Neural cell (in vitro differentiated cells): ENCODE data around the gene MYOZ2.
"Not testable (repeated sequence)": the region's sequence is repeated elsewhere in the genome, so short reads cannot be mapped to it uniquely, and the experiment has no call there.

ENCODE experiments used
- EP300 ChIP-seq: fragments of 450-650 bp; conservative IDR thresholded peaks from 2 replicates; pipeline ENCODE4 v1.6.1; 2014; ENCODE audit warnings: antibody characterized with exemption, mild to moderate bottlenecking, moderate library complexity; ENCODE audit not compliant: poor library complexity, severe bottlenecking
- EZH2 ChIP-seq: fragments of 200-600, 300-800 bp; shearing (Covaris generic), sonication (generic); IDR thresholded peaks from 2 replicates; pipeline ENCODE4 v1.6.1; 2014; ENCODE audit warnings: antibody characterized with exemption, low read length, borderline replicate concordance, mild to moderate bottlenecking; ENCODE audit not compliant: insufficient read depth, poor library complexity, severe bottlenecking
- POLR2AphosphoS5 ChIP-seq: IDR thresholded peaks from 2 replicates; pipeline ENCODE4 v1.6.1; 2012
- TF ChIP-seq, protein P1 (sequence below): IDR thresholded peaks from 2 replicates; pipeline ENCODE4 v1.6.1; 2012; ENCODE audit warnings: borderline replicate concordance
- TF ChIP-seq, protein P2 (sequence below): fragments of 450-650 bp; IDR thresholded peaks from 2 replicates; pipeline ENCODE4 v1.5.1; 2014; ENCODE audit warnings: antibody characterized with exemption, mild to moderate bottlenecking, moderate library complexity; ENCODE audit not compliant: poor library complexity, severe bottlenecking

DNA sequence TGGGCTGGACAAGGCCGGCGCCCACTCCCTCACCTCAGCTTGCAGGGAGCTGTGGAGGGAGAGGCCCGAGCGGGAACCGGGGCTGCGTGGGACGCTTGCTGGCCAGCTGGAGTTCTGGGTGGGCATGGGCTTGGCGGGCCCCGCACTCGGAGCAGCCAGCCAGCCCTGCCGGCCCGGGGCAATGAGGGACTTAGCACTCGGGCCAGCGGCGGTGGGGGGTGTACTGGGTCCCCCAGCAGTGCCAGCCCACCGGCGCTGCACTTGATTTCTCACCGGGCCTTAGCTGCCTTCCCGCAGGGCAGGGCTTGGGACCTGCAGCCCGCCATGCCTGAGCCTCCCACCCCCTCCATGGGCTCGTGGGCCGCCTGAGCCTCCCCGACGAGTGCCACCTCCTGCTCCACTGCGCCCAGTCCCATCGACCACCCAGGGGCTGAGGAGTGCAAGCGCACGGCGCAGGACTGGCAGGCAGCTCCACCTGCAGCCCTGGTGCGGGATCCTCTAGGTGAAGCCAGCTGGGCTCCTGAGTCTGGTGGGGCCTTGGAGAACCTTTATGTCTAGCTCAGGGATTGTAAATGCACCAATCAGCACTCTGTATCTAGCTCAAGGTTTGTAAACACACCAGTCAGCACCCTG lies 38.2 kb downstream of the MYOZ2 start:
- TF ChIP-seq, protein P1, sequence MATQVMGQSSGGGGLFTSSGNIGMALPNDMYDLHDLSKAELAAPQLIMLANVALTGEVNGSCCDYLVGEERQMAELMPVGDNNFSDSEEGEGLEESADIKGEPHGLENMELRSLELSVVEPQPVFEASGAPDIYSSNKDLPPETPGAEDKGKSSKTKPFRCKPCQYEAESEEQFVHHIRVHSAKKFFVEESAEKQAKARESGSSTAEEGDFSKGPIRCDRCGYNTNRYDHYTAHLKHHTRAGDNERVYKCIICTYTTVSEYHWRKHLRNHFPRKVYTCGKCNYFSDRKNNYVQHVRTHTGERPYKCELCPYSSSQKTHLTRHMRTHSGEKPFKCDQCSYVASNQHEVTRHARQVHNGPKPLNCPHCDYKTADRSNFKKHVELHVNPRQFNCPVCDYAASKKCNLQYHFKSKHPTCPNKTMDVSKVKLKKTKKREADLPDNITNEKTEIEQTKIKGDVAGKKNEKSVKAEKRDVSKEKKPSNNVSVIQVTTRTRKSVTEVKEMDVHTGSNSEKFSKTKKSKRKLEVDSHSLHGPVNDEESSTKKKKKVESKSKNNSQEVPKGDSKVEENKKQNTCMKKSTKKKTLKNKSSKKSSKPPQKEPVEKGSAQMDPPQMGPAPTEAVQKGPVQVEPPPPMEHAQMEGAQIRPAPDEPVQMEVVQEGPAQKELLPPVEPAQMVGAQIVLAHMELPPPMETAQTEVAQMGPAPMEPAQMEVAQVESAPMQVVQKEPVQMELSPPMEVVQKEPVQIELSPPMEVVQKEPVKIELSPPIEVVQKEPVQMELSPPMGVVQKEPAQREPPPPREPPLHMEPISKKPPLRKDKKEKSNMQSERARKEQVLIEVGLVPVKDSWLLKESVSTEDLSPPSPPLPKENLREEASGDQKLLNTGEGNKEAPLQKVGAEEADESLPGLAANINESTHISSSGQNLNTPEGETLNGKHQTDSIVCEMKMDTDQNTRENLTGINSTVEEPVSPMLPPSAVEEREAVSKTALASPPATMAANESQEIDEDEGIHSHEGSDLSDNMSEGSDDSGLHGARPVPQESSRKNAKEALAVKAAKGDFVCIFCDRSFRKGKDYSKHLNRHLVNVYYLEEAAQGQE, result not testable (repeated sequence)
- TF ChIP-seq POLR2AphosphoS5, EZH2, EP300: not testable (repeated sequence)
- TF ChIP-seq, protein P2, sequence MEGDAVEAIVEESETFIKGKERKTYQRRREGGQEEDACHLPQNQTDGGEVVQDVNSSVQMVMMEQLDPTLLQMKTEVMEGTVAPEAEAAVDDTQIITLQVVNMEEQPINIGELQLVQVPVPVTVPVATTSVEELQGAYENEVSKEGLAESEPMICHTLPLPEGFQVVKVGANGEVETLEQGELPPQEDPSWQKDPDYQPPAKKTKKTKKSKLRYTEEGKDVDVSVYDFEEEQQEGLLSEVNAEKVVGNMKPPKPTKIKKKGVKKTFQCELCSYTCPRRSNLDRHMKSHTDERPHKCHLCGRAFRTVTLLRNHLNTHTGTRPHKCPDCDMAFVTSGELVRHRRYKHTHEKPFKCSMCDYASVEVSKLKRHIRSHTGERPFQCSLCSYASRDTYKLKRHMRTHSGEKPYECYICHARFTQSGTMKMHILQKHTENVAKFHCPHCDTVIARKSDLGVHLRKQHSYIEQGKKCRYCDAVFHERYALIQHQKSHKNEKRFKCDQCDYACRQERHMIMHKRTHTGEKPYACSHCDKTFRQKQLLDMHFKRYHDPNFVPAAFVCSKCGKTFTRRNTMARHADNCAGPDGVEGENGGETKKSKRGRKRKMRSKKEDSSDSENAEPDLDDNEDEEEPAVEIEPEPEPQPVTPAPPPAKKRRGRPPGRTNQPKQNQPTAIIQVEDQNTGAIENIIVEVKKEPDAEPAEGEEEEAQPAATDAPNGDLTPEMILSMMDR, result not testable (repeated sequence)
